Body of pancreas (tissue), 4 donors: ENCODE results near the gene ARHGAP22. TPM values are rescaled to one million over a fixed set of nuclear protein-coding genes. Genes with fewer than 3 reads are reported as not detected.

Experiments used
- ATAC-seq: fragments of 150-250 bp; one replicate; pipeline ENCODE4 v1.9.1; 2016
- DNase-seq, 4 donors: peaks; one replicate each; pipeline ENCODE4 v3.0.0-alpha.2; 2019
- H3K27ac ChIP-seq, 4 donors: fragments of 200-600 bp; sonication (generic); 1 replicate in 3 of 4; 2 replicates in 1 of 4; pipeline versions ENCODE4 v1.5.1 to v1.6.1; 2016 to 2019; ENCODE audit warnings: mild to moderate bottlenecking in 1 of 4, mixed read lengths in 1 of 4, moderate library complexity in 1 of 4
- H3K27me3 ChIP-seq, 2 donors: fragments of 200-600 bp; sonication (generic); one replicate each; pipeline ENCODE4 v1.6.0; 2016; ENCODE audit warnings: mild to moderate bottlenecking in 1 of 2
- H3K36me3 ChIP-seq, 2 donors: fragments of 200-600 bp; sonication (generic); replicated peaks in 1 of 2; 2 replicates each; pipeline ENCODE4 v1.5.1; 2016; ENCODE audit warnings: low read depth in 2 of 2; ENCODE audit not compliant: insufficient read depth in 1 of 2
- H3K4me1 ChIP-seq: fragments of 200-600 bp; sonication (generic); one replicate; pipeline ENCODE4 v1.6.0; 2016
- H3K4me3 ChIP-seq, 2 donors: fragments of 200-600 bp; sonication (generic); 1 replicate in 1 of 2; 2 replicates in 1 of 2; pipeline ENCODE4 v1.5.1; 2016 to 2019
- H3K9me3 ChIP-seq, 3 donors: fragments of 200-600 bp; sonication (generic); 1 replicate in 2 of 3; 2 replicates in 1 of 3; pipeline ENCODE4 v1.5.1; 2016
- POLR2A ChIP-seq, 3 donors: fragments of 450-650 bp; IDR thresholded peaks; one replicate each; pipeline ENCODE4 v1.6.1; 2016; ENCODE audit warnings: antibody characterized with exemption in 3 of 3, mild to moderate bottlenecking in 2 of 3
- WGBS, 2 donors: methylation state at CpG; one replicate each; pipeline ENCODE4 v1.1.5; 2017; 5-methylcytosine and 5-hydroxymethylcytosine counted together
- intact Hi-C: fragments of 100-400 bp; cut with DNase I; formaldehyde crosslinking; loops from one replicate; pipeline ENCODE4 v1.15.1; 2023
- total RNA-seq, 2 donors: library from RNA; depleted of rRNA; stranded (reverse); fragments of >200 nt; gene quantifications; one replicate each; pipeline ENCODE4 v1.1.0, GENCODE V29; 2016
- TF ChIP-seq, protein P1 (sequence below), 7 experiments: fragments of 450-650 bp in 4 of 7; fragments of 200-600 bp in 3 of 7; sonication (generic) in 3 of 7; IDR thresholded peaks; one replicate each; pipeline ENCODE4 v1.5.1; 2016 to 2019; ENCODE audit warnings: antibody characterized with exemption in 7 of 7

ARHGAP22 gene
- total RNA-seq, 2 donors from 2014 or later: 1.6 to 4.6 TPM

- intact Hi-C loops: no loop called here
- WGBS, 2 donors: 70 to 74% methylated on average over 4 of the region's 4 CpGs
- H3K4me1 ChIP-seq: no peaks in the 10 kb centered on the region
- no peak for DNase-seq
- ATAC-seq: no peak
- H3K27me3 ChIP-seq: no peaks in the 10 kb centered on the region
- H3K9me3 ChIP-seq: no peaks in the 10 kb centered on the region
- no peak overlapping the region for H3K27ac ChIP-seq
- no peak overlapping the region for H3K4me3 ChIP-seq
- no peaks in the 10 kb centered on the region for H3K36me3 ChIP-seq
- no peak for TF ChIP-seq POLR2A (IDR thresholded peaks at IDR 0.05)
- TF ChIP-seq, protein P1, sequence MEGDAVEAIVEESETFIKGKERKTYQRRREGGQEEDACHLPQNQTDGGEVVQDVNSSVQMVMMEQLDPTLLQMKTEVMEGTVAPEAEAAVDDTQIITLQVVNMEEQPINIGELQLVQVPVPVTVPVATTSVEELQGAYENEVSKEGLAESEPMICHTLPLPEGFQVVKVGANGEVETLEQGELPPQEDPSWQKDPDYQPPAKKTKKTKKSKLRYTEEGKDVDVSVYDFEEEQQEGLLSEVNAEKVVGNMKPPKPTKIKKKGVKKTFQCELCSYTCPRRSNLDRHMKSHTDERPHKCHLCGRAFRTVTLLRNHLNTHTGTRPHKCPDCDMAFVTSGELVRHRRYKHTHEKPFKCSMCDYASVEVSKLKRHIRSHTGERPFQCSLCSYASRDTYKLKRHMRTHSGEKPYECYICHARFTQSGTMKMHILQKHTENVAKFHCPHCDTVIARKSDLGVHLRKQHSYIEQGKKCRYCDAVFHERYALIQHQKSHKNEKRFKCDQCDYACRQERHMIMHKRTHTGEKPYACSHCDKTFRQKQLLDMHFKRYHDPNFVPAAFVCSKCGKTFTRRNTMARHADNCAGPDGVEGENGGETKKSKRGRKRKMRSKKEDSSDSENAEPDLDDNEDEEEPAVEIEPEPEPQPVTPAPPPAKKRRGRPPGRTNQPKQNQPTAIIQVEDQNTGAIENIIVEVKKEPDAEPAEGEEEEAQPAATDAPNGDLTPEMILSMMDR (IDR thresholded peaks at IDR 0.05): no peak
Observed at GRCh38 chr10:48626447-48626846, 21.6 kb upstream of the ARHGAP22 start.

DNA sequence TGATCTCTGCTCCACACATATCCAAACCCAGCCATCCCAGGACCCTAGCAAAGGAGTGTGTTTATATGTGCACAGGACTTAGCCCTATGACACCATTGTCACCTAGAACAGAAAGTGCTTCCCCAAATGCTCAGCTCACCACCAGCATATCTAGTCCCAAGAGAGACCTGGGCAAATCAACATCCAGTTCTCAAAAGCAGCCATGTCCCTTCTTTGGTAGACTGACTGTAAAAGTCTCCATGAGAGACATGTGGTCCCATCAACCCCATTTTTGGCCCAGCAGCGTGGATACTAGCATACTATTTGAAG, 20.9 kb upstream of the ARHGAP22 start:
- no peak overlapping the region for H3K4me3 ChIP-seq
- H3K9me3 ChIP-seq: no peaks in the 10 kb centered on the region
- intact Hi-C loops: no loop called here
- no peak overlapping the region for H3K27ac ChIP-seq
- no peaks in the 10 kb centered on the region for H3K36me3 ChIP-seq
- no peak for DNase-seq
- no peaks in the 10 kb centered on the region for H3K4me1 ChIP-seq
- no peak for ATAC-seq
- 89% methylated on average over 1 of the region's 1 CpG for WGBS, 2 donors
- TF ChIP-seq, protein P1 (IDR thresholded peaks at IDR 0.05): no peak
- TF ChIP-seq POLR2A (IDR thresholded peaks at IDR 0.05): no peak
- no peaks in the 10 kb centered on the region for H3K27me3 ChIP-seq

DNA sequence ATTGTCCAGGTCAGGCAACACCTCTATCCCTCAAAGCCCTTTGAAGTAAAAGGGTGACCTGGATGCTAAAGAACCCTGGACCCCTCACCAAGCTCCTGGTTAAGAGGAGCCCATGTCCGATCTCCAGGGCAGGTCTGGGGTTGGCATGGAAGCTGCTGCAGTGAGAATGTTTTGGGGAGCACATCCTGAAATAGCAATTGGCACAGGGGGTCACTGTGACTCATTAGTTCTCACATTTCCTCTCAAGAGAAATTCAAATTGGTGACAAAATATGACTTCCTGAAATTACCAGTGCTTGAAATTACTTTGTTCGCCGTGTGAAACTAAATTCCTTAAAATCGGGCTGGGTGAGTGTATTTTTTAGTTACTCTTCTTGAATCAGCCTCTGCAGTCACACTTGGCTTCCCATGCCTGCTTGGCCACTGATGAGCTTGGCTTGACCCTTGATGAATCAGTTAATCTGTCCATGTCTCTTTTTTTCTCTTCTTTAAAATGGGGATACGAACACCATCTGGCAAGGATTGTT, 18.8 kb upstream of the ARHGAP22 start:
- DNase-seq: no peak
- no peak for ATAC-seq
- WGBS, 2 donors: 70 to 71% methylated on average over 5 of the region's 5 CpGs
- TF ChIP-seq, protein P1 (IDR thresholded peaks at IDR 0.05): no peak
- Histone ChIP-seq H3K9me3 (no peaks in the 10 kb centered on the region), H3K4me3 (no peak overlapping the region), H3K4me1 (no peaks in the 10 kb centered on the region), H3K36me3 (no peaks in the 10 kb centered on the region), H3K27me3 (no peaks in the 10 kb centered on the region), H3K27ac (no peak overlapping the region)
- intact Hi-C loops: no loop called here

- TF ChIP-seq POLR2A (IDR thresholded peaks at IDR 0.05): no peak
- TF ChIP-seq, protein P1 (IDR thresholded peaks at IDR 0.05): no peak
- WGBS, 2 donors: 77 to 79% methylated on average over 3 of the region's 3 CpGs
- no peaks in the 10 kb centered on the region for H3K9me3 ChIP-seq
- H3K4me3 ChIP-seq: no peak overlapping the region
- ATAC-seq: no peak
- no peaks in the 10 kb centered on the region for H3K36me3 ChIP-seq
- no peak overlapping the region for H3K27ac ChIP-seq
- H3K4me1 ChIP-seq: no peaks in the 10 kb centered on the region
- intact Hi-C loops: no loop called here
- DNase-seq: no peak
- no peaks in the 10 kb centered on the region for H3K27me3 ChIP-seq
Observed at GRCh38 chr10:48623009-48623408, 18.1 kb upstream of the ARHGAP22 start.

GRCh38 chr10:48620719-48621118, 15.8 kb upstream of the ARHGAP22 start:
- Histone ChIP-seq H3K4me3 (no peak overlapping the region), H3K27me3 (no peaks in the 10 kb centered on the region), H3K4me1 (no peaks in the 10 kb centered on the region), H3K36me3 (no peaks in the 10 kb centered on the region), H3K9me3 (no peaks in the 10 kb centered on the region), H3K27ac (no peak overlapping the region)
- WGBS, 2 donors: 67 to 79% methylated on average over 2 of the region's 2 CpGs
- DNase-seq (no peak), ATAC-seq (no peak)
- intact Hi-C loops: no loop called here
- TF ChIP-seq POLR2A (IDR thresholded peaks at IDR 0.05): no peak
